ENCODE data around the gene TBL1X. TPM values are rescaled to one million over a fixed set of nuclear protein-coding genes. Genes with fewer than 3 reads are reported as not detected.
A peak's percentile ranks its signal among the peaks of the same experiment; 100 is the strongest.
"Not testable (repeated sequence)": the region's sequence is repeated elsewhere in the genome, so short reads cannot be mapped to it uniquely, and the experiment has no call there.

Gene TBL1X
- total RNA-seq, 1 donor, result 30.7 TPM

DNA sequence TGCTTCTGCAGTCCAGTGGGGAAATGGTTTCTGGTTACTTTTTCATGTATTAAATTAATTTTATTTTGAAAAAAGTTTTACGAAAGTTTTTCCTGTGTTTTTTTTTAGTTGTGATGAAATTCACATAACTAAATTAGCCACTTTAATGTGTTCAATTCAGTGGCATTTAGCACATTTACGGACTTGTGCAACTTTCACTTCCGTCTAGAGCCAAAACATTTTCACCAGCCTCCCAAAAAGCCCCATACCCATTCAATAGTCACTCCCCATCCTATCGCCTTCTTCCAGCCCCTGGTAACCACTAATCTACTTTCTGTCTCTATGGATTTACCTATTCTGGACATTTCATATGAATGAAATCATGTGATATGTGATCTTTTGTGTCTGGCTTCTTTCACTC lies 22.8 kb upstream of the TBL1X start:
- H3K4me3 ChIP-seq (ENCODE audit: low read depth, low read length), result no peak overlapping the region
- TF ChIP-seq, protein P1, sequence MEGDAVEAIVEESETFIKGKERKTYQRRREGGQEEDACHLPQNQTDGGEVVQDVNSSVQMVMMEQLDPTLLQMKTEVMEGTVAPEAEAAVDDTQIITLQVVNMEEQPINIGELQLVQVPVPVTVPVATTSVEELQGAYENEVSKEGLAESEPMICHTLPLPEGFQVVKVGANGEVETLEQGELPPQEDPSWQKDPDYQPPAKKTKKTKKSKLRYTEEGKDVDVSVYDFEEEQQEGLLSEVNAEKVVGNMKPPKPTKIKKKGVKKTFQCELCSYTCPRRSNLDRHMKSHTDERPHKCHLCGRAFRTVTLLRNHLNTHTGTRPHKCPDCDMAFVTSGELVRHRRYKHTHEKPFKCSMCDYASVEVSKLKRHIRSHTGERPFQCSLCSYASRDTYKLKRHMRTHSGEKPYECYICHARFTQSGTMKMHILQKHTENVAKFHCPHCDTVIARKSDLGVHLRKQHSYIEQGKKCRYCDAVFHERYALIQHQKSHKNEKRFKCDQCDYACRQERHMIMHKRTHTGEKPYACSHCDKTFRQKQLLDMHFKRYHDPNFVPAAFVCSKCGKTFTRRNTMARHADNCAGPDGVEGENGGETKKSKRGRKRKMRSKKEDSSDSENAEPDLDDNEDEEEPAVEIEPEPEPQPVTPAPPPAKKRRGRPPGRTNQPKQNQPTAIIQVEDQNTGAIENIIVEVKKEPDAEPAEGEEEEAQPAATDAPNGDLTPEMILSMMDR (IDR thresholded peaks at IDR 0.05; ENCODE audit: insufficient read depth, low read depth, low read length), result no peak
- no peak for DNase-seq (ENCODE audit: low read depth)

DNA sequence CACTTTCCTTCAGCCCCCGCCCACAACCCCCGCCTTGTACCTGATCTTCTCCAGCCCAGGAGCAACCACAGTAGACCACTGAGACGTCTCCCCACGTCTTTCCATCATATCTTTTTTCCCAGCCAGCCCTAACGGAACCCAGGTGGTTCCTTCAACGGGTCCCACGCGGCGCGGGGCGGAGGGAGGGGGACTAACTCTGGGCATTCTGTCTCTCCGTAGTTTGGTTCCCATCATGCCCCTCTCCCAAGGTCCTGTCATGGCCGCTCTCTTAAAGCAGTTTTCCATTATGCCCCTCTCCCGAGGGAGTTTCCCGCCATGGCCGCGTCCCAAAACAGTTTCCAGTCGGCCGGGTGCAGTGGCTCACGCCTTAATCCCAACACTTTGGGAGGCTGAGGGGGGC lies 21.5 kb upstream of the TBL1X start:
- peak overlapping the region; percentile 57 for H3K4me3 ChIP-seq (ENCODE audit: low read depth, low read length)
- TF ChIP-seq, protein P1 (IDR thresholded peaks at IDR 0.05; ENCODE audit: insufficient read depth, low read depth, low read length), result no peak
- DNase-seq (ENCODE audit: low read depth), result no peak

DNA sequence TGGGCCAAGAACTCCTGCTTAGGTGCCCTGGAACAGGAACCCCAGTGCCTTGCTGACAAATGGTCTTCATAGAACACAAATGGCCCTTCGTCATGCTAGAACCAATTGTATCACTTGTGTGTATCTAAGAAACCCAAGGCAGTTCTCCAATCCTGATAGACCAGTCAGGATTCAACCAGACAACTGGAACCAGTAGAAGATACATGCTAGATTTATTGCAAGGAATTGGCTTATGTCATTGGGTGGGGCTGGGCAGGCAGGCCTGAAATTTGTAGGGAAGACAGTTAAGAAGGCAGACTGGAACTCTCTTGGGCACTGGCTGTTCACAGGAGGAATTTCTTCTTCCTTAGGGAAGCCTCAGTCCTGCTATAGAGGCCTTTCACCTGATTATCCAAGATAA lies 17.0 kb upstream of the TBL1X start:
- TF ChIP-seq, protein P1 (IDR thresholded peaks at IDR 0.05; ENCODE audit: insufficient read depth, low read depth, low read length), result no peak
- no peak overlapping the region for H3K4me3 ChIP-seq (ENCODE audit: low read depth, low read length)
- no peak for DNase-seq (ENCODE audit: low read depth)

DNA sequence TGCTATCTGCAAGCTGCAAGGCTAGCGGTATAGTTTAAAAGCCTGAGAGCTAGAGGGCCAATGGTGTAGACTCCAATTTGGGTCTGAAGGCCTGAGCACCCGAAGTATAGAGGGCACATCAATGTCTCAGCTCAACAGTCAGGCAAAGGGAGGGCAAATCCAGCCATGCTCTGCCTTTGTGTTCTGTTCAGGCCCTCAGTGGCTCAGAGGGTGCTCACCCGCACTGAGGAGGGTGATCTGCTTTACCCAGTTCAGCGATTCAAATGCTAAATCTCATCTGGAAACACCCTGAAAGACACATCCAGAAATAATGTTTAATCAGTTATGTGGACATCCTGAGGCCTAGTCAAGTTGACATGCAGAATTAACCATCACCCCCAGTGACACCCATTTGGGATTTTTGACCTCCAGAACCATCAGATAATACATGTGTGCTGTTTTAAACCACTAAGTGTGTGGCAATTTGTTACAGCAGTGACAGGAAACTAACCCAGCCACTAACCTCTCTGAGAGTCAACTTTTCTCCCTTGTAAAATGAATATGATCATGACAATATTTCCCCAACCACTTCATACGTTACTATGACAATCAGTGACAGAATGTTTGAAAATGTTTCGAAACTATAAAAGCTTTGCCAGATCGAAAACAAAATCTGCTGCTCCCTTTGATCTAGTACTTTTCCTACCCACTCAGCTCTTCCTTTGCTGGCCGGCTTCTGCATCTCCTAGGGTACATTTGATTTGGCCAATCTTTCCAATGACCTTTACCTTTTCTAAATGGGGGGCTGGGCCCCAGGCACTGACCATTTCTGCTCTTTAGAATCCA lies 8.4 kb upstream of the TBL1X start:
- no peak for DNase-seq (ENCODE audit: low read depth)
- TF ChIP-seq, protein P1 (IDR thresholded peaks at IDR 0.05; ENCODE audit: insufficient read depth, low read depth, low read length), result no peak
- no peak overlapping the region for H3K4me3 ChIP-seq (ENCODE audit: low read depth, low read length)

DNA sequence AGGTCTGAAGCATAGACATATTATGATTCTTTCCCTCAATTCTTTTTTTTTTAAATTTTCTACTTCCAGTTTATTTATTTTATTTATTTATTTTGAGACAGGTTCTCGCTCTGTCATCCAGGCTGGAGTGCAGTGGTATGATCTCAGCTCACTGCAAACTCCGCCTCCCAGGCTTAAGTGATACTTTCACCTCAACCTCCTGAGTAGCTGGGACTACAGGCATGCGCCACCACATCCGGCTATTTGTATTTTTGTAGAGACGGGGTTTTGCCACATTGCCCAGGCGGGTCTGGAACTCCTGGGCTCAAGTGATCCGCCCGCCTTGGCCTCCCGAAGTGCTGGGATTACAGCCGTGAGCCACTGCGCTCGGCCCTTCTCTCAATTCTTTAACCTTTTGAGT lies 6.8 kb upstream of the TBL1X start:
- not testable (repeated sequence) for DNase-seq (ENCODE audit: low read depth); H3K4me3 ChIP-seq (ENCODE audit: low read depth, low read length)

DNA sequence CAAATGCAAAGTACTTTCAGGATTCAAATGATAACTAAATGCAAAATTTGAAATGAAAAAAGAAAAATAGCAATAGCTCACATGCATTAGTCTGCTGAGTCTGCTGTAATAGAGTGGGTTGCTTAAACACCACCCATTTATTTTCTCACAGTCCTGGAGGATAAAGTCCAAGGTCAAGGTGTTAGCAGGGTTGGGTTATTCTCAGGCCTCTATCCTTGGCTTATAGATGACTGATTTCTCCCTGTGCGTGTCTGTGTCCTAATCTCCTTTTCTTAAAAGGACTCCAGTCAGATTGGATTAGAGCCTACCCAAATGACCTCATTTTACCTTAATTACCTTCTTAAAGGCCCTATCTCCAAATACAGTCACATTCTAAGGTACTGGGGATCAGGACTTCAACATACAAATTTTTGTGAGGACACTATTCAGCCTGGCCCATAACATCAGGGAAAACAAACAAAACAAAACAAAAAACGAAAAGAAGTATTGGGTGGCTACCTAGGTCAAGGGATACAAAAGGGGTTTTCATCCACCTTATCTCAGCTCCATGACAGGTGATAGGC lies 6.3 kb upstream of the TBL1X start:
- TF ChIP-seq, protein P1 (IDR thresholded peaks at IDR 0.05; ENCODE audit: insufficient read depth, low read depth, low read length), result no peak
- H3K4me3 ChIP-seq (ENCODE audit: low read depth, low read length), result no peak overlapping the region
- no peak for DNase-seq (ENCODE audit: low read depth)

DNA sequence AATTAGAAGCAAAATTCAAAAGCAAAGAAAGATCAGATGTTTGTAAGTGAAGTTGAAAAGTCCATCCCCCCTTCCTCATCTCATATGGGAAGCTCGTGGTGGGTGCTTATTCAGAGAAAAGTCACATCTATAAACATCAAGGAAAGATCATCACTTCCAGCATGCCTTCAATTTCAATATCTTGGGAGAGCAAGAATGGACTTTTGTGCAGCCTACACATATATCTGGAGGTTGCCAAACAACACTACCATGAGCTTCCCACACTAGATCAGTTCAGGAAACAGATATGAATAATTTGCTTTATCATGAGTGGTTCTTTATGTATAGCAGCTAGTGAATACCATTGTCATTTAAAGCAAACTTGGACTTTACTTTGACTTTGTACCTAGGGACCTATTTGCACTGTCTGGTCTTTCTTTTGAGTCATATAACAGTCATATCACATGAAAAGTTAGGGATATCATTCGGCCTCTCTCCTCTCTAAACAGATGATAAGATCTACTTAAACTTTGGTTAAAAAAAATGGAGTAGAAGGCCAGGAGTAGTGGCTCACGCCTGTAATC lies 5.6 kb upstream of the TBL1X start:
- TF ChIP-seq, protein P1 (IDR thresholded peaks at IDR 0.05; ENCODE audit: insufficient read depth, low read depth, low read length), result no peak
- no peak for DNase-seq (ENCODE audit: low read depth)
- H3K4me3 ChIP-seq (ENCODE audit: low read depth, low read length), result no peak overlapping the region
